Loucy (cell line): ENCODE data around the gene CLEC2A.
"Not testable (repeated sequence)": the region's sequence is repeated elsewhere in the genome, so short reads cannot be mapped to it uniquely, and the experiment has no call there.

ENCODE experiments used
- CTCF ChIP-seq: fragments of 200-600 bp; sonication (generic); conservative IDR thresholded peaks from 2 replicates; pipeline ENCODE4 v1.5.1; 2014; ENCODE audit warnings: mild to moderate bottlenecking, antibody characterized with exemption, low read length
- EZH2phosphoT487 ChIP-seq: fragments of 200-600 bp; IDR thresholded peaks from 2 replicates; pipeline ENCODE4 v1.6.1; 2018; ENCODE audit warnings: antibody characterized with exemption, mild to moderate bottlenecking, moderate library complexity, borderline replicate concordance

- not testable (repeated sequence) for TF ChIP-seq EZH2phosphoT487, CTCF
Observed at GRCh38 chr12:9976626-9977025, 44.5 kb upstream of the CLEC2A start.
